Measurements from ENCODE around the gene MAP10. TPM values are rescaled to one million over a fixed set of nuclear protein-coding genes. Genes with fewer than 3 reads are reported as not detected.

The MAP10 gene
- total and polyA plus RNA-seq, 9 donors = 1.9 to 4.6 (median 2.4) TPM

DNA sequence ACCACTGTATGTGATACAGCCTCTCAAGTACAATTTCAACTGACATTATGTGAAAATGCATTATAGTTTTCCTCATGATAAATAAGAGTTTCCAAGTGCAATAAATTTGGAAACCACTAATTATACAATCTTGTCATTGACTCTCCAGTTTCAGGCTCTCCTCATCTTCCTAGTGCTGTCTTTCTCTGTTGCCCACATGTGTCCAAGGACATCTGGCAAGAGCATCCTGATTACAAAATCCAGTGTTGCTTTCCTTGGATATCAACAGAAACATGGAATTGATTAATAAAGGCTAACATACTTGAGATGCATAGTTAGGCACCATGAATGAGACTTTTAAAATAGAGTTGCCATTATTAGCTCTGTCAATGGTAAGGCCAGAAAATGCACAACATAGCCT, 15.6 kb upstream of the MAP10 start:
- DNase-seq = no peak
- no peaks in the 10 kb centered on the region for H3K27me3 ChIP-seq
- H3K9me3 ChIP-seq = no peaks in the 10 kb centered on the region
- no peak overlapping the region for H3K4me3 ChIP-seq
- H3K27ac ChIP-seq = no peak overlapping the region
- H3K4me1 ChIP-seq (ENCODE audit: insufficient read depth) = peaks cover 2% of the 10 kb centered on the region
- TF ChIP-seq EP300 (IDR thresholded peaks at IDR 0.05) (no peak), POLR2A (IDR thresholded peaks at IDR 0.05) (no peak)
- TF ChIP-seq, protein P1, sequence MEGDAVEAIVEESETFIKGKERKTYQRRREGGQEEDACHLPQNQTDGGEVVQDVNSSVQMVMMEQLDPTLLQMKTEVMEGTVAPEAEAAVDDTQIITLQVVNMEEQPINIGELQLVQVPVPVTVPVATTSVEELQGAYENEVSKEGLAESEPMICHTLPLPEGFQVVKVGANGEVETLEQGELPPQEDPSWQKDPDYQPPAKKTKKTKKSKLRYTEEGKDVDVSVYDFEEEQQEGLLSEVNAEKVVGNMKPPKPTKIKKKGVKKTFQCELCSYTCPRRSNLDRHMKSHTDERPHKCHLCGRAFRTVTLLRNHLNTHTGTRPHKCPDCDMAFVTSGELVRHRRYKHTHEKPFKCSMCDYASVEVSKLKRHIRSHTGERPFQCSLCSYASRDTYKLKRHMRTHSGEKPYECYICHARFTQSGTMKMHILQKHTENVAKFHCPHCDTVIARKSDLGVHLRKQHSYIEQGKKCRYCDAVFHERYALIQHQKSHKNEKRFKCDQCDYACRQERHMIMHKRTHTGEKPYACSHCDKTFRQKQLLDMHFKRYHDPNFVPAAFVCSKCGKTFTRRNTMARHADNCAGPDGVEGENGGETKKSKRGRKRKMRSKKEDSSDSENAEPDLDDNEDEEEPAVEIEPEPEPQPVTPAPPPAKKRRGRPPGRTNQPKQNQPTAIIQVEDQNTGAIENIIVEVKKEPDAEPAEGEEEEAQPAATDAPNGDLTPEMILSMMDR (IDR thresholded peaks at IDR 0.05) = no peak
- intact Hi-C loops (cut with DNase I) = no loop called here
- no peaks in the 10 kb centered on the region for H3K36me3 ChIP-seq

DNA sequence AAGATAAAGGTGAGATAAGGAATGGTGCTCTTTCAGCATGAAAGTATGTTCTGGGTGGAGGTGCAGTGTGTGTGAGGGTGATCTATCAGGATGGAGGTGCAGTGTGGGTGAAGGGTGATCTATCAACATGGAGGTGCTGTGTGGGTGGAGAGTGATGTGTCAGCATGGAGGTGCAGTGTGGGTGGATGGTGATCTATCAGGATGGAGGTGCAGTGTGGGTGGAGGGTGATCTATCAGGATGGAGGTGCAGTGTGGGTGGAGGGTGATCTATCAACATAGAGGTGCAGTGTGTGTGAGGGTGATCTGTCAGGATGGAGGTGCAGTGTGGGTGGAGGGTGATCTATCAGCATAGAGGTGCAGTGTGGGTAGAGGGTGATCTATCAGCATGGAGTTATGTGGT, 12.3 kb upstream of the MAP10 start:
- intact Hi-C loops (cut with DNase I) = no loop called here

DNA sequence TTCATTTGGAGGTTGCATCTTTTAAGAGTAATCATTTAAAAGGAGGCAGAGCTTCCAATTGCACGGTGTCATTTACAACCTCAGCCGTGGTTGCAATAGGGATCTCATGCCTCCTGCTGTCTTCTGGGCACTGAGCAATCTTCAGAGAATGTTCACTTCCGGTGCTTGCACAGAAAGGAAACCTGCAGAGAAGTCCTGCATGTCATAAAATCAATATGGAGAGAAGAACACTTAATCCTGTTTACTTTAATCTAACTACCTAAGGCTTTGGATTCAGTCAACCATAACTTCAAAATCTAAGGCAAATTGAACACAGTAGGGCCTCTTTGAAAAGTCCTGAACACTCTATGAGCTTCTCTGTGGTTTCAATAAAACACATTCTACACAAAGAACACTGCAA, 11.3 kb upstream of the MAP10 start:
- no peaks in the 10 kb centered on the region for H3K27me3 ChIP-seq
- intact Hi-C loops (cut with DNase I) = no loop called here
- H3K4me3 ChIP-seq = no peak overlapping the region
- peaks cover 2% of the 10 kb centered on the region for H3K4me1 ChIP-seq (ENCODE audit: insufficient read depth)
- 14 to 35% (median 27%) methylated on average over 3 of the region's 3 CpGs for WGBS, 3 donors
- TF ChIP-seq, protein P1 (IDR thresholded peaks at IDR 0.05) = no peak
- no peak for TF ChIP-seq EP300 (IDR thresholded peaks at IDR 0.05)
- no peak for TF ChIP-seq POLR2A (IDR thresholded peaks at IDR 0.05)
- no peaks in the 10 kb centered on the region for H3K36me3 ChIP-seq
- no peak for DNase-seq
- no peaks in the 10 kb centered on the region for H3K9me3 ChIP-seq
- H3K27ac ChIP-seq = no peak overlapping the region

More for the DNA sequence above, 12.3 kb upstream of the MAP10 start:
- Histone ChIP-seq H3K27ac (no peak overlapping the region), H3K27me3 (no peaks in the 10 kb centered on the region), H3K9me3 (no peaks in the 10 kb centered on the region), H3K4me3 (no peak overlapping the region), H3K36me3 (no peaks in the 10 kb centered on the region), H3K4me1 (ENCODE audit: insufficient read depth) (peaks cover 2% of the 10 kb centered on the region)
- no peak for DNase-seq
- TF ChIP-seq, protein P1 (IDR thresholded peaks at IDR 0.05) = no peak
- no peak for TF ChIP-seq EP300 (IDR thresholded peaks at IDR 0.05)
- no peak for TF ChIP-seq POLR2A (IDR thresholded peaks at IDR 0.05)

DNA sequence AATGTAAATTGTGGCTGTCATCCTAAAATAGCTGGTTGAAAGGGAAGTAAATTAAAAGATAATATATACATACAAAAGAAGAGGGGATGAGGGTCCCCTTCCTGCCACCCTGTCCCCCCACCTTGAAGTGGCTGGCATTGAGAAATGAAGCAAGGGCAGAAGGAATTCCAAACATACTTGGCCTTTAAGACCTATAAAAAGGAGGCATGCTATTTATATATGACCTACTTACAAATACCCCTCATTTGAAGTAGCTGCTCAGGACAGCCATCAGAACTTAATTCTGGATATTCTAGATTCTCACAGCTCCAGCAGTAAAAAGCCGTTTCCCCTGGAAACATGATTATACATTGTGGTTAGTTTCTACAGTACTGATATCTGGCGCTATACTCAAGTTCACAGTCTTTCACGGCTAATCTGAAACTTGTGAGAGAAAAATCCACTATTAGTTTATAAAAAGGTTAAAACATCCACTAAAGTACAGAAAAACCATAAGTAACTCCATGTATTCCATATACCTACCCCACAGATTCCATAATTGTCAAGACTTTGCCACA, 9.6 kb upstream of the MAP10 start:
- Histone ChIP-seq H3K4me3 (no peak overlapping the region), H3K27me3 (no peaks in the 10 kb centered on the region), H3K27ac (no peak overlapping the region), H3K4me1 (ENCODE audit: insufficient read depth) (peaks cover 2% of the 10 kb centered on the region), H3K36me3 (no peaks in the 10 kb centered on the region), H3K9me3 (no peaks in the 10 kb centered on the region)
- TF ChIP-seq EP300 (IDR thresholded peaks at IDR 0.05) (no peak), POLR2A (IDR thresholded peaks at IDR 0.05) (no peak)
- TF ChIP-seq, protein P1 (IDR thresholded peaks at IDR 0.05) = no peak
- DNase-seq = no peak
- 75 to 76% (median 75%) methylated on average over 3 of the region's 3 CpGs for WGBS, 3 donors
- intact Hi-C loops (cut with DNase I) = no loop called here

Measured in ovary (tissue), 9 donors.